T-cell (primary cell): ENCODE results near the gene ECEL1. TPM values are rescaled to one million over a fixed set of nuclear protein-coding genes. Genes with fewer than 3 reads are reported as not detected.

Experiments used
- ATAC-seq, 4 experiments: fragments of 200-7000 bp in 3 of 4; fragments of 150-1000 bp in 1 of 4; cut with Tn5 transposase; replicated peaks in 1 of 4; 1 replicate in 3 of 4; 2 replicates in 1 of 4; pipeline ENCODE4 v1.10.0; 2021; ENCODE audit warnings: moderate library complexity in 3 of 4, mild to moderate bottlenecking in 2 of 4, moderate number of reproducible peaks in 1 of 4
- CTCF ChIA-PET, 2 donors: fragments of 300-600 bp; sonication (Branson Sonifier 250); formaldehyde crosslinking; loops; one replicate each; lab custom pipeline; 2022; ENCODE audit warnings: antibody characterized with exemption in 2 of 2; lab: Charles Lee
- POLR2A ChIA-PET, 2 donors: fragments of 300-600 bp; sonication (Branson Sonifier 250); formaldehyde crosslinking; loops; one replicate each; lab custom pipeline; 2022; ENCODE audit warnings: antibody characterized with exemption in 2 of 2; lab: Charles Lee
- DNase-seq, 35 experiments: peaks; one replicate each; pipeline versions ENCODE4 v3.0.0 to v3.0.0-alpha.2; 2013 to 2023
- H3K27ac ChIP-seq: one replicate; pipeline ENCODE4 v1.5.1; 2013; ENCODE audit warnings: low read length
- H3K27me3 ChIP-seq, 2 experiments: replicated peaks in 1 of 2; 1 replicate in 1 of 2; 2 replicates in 1 of 2; pipeline versions ENCODE4 v1.6.1 to v1.7.0; 2013; ENCODE audit warnings: low read length in 1 of 2, mixed read lengths in 1 of 2; ENCODE audit not compliant: control insufficient read depth in 2 of 2, insufficient read depth in 2 of 2; ENCODE audit errors: extremely low read depth in 1 of 2
- H3K36me3 ChIP-seq, 2 donors: 1 replicate in 1 of 2; 2 replicates in 1 of 2; pipeline versions ENCODE4 v1.6.1 to v1.7.0; 2013; ENCODE audit warnings: low read length in 1 of 2; ENCODE audit not compliant: control insufficient read depth in 2 of 2, insufficient read depth in 1 of 2; ENCODE audit errors: extremely low read depth in 1 of 2
- H3K4me1 ChIP-seq, 2 experiments: 1 replicate in 1 of 2; 2 replicates in 1 of 2; pipeline versions ENCODE4 v1.6.1 to v1.7.0; 2013; ENCODE audit warnings: low read length in 2 of 2, mixed read lengths in 1 of 2; ENCODE audit not compliant: insufficient read depth in 2 of 2, control insufficient read depth in 1 of 2; ENCODE audit errors: extremely low read depth in 1 of 2
- H3K4me3 ChIP-seq, 2 donors: 1 replicate in 1 of 2; 2 replicates in 1 of 2; pipeline versions ENCODE4 v1.5.1 to v1.7.0; 2013; ENCODE audit warnings: mild to moderate bottlenecking in 2 of 2, low read length in 1 of 2, moderate library complexity in 1 of 2; ENCODE audit not compliant: control insufficient read depth in 1 of 2; ENCODE audit errors: extremely low read depth in 1 of 2
- H3K9me3 ChIP-seq: 2 replicates; pipeline ENCODE4 v1.7.0; 2013
- H3K27ac Mint-ChIP-seq, 2 donors: one replicate each; pipeline ENCODE4 v1.8.0; 2020 to 2021; ENCODE audit warnings: mild to moderate bottlenecking in 2 of 2, mixed read lengths in 2 of 2
- H3K27me3 Mint-ChIP-seq, 2 donors: one replicate each; pipeline ENCODE4 v1.8.0; 2021 to 2022; ENCODE audit warnings: mixed read lengths in 2 of 2
- H3K36me3 Mint-ChIP-seq: one replicate; pipeline ENCODE4 v1.8.0; 2021; ENCODE audit warnings: mixed read lengths
- H3K4me1 Mint-ChIP-seq, 3 donors: one replicate each; pipeline ENCODE4 v1.8.0; 2020 to 2022; ENCODE audit warnings: mixed read lengths in 3 of 3, mild to moderate bottlenecking in 1 of 3
- H3K4me3 Mint-ChIP-seq, 3 donors: one replicate each; pipeline ENCODE4 v1.8.0; 2020 to 2022; ENCODE audit warnings: mild to moderate bottlenecking in 3 of 3, mixed read lengths in 3 of 3, moderate library complexity in 3 of 3
- H3K9me3 Mint-ChIP-seq, 3 donors: one replicate each; pipeline ENCODE4 v1.8.0; 2020 to 2022; ENCODE audit warnings: mixed read lengths in 3 of 3
- WGBS: methylation state at CpG from one replicate; pipeline ENCODE4 v1.1.5; 2013; ENCODE audit warnings: missing lambda C conversion rate; ENCODE audit not compliant: insufficient coverage; 5-methylcytosine and 5-hydroxymethylcytosine counted together
- total RNA-seq, 35 experiments: library from RNA in 6 of 35; stranded (reverse) in 6 of 35; fragments of 120-200 nt in 1 of 35; gene quantifications; one replicate each; pipeline versions ENCODE4 v1.2.1 to v1.2.4 and lab custom pipeline; 2013 to 2026

ECEL1 gene
- total RNA-seq, 5 donors from 2014 or later (not counting 1 experiment from before 2014, with no cell fraction given): 0.15 to 0.19 TPM; not detected in 3

DNA sequence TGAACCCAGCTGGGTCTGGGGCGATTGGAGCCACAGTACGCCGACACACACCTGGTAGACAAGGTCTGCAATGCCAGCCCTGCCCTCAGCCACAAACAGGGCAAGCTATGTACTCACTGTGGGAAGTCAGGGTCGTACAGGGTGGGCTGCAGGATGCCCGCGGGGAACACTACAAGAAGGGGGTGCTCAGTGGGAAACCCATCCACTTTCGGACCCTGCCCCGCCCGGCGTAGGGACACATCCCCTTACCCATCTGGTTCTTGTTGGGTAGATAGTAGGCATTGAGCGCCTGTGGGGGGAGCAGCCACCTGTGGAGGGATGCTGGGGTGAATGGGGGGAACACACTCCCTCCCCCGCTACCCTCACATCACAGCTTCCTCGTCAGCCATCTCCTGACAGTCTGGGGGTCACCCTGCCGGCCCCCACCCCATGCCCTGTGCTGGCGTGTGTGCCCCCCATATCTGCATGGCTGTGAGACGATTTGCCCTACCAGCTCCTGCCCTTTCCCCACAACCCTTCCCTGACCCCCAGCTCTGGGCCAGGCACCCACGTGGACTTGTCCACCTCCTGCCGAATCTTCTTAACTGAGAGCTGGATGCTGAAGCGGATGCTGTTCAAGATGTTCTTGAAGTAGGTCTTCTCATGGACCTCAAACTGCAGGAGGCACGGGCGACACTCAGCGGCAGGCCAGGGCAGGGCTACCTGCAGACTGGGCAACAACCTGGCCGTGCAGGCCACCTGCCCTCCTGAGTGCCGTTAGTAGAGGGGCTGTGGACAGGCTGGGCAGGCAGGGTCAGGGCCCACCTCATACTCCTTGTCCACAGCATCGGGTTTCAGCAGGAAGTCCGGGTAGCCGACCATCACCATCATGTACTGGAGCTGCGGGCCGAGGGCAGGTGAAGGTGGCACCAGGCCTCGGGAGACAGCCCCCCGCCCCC lies 5.1 kb downstream of the ECEL1 start:
- peaks cover 0 to 9% (median 8%) of the 10 kb centered on the region in 3 donors for H3K4me1 Mint-ChIP-seq
- Histone ChIP-seq H3K36me3 (no peaks in the 10 kb centered on the region), H3K9me3 (no peaks in the 10 kb centered on the region), H3K27me3 (peaks cover 0 to 52% of the 10 kb centered on the region in 2 experiments), H3K4me3 (no peak overlapping the region), H3K4me1 (peaks cover 0 to 7% of the 10 kb centered on the region in 2 experiments), H3K27ac (no peak overlapping the region)
- no peak for ATAC-seq
- H3K9me3 Mint-ChIP-seq: no peaks in the 10 kb centered on the region
- no peaks in the 10 kb centered on the region for H3K36me3 Mint-ChIP-seq
- no peak overlapping the region for H3K27ac Mint-ChIP-seq
- ChIA-PET POLR2A (no interaction called here), CTCF (no interaction called here)
- DNase-seq: no peak
- WGBS: 77% methylated on average over 15 of the region's 31 CpGs
- H3K27me3 Mint-ChIP-seq: peaks cover 12 to 32% of the 10 kb centered on the region in 2 donors
- H3K4me3 Mint-ChIP-seq: no peak overlapping the region

DNA sequence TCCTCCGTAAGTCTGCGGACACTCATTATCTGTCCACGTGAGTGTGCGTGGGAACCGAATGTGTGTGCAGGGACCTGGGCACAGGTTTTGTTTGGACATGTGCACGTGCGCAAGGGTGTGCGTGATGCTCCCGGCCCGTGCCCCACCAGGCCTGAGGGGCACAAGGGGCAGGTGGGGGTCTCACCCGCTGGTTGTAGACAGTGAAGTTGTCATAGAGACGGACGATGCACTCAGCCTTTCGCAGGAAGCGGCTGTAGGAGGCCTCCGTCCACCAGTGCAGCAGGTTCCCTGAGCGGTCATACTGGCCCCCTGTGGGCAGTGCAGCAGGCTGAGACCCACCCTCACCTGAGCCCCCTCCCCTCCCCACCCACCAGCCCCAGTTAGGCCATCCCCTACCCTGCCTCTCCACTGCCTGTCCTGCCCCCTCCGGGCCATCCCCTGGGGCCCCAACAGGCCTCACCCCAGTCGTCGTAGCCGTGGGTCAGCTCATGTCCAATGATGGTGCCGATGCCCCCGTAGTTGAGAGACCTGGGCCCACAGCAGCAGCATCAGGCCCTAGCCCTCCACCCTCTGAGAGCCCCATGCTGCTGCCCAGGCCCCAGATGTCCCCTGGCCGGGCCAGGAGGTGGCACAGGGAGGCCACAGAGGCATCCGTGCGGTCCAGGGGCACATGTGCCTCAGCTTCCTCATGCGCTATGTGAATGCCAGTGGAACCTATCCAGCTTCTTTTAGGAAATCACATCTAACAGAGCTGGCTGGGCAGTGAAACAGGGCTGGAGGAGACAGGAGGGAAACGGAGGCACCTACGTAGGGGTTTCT lies 6.1 kb downstream of the ECEL1 start:
- H3K4me1 ChIP-seq: no peaks in the 10 kb centered on the region
- no peak for ATAC-seq
- Mint-ChIP-seq H3K4me1 (peaks cover 0 to 6% (median 5%) of the 10 kb centered on the region in 3 donors), H3K27ac (peak overlapping the region in 1 of 2 donors; percentile 39), H3K36me3 (no peaks in the 10 kb centered on the region), H3K4me3 (no peak overlapping the region), H3K9me3 (no peaks in the 10 kb centered on the region), H3K27me3 (peaks cover 12 to 31% of the 10 kb centered on the region in 2 donors)
- no peak overlapping the region for H3K27ac ChIP-seq
- H3K27me3 ChIP-seq: peaks cover 0 to 47% of the 10 kb centered on the region in 2 experiments
- POLR2A ChIA-PET: no interaction called here
- H3K9me3 ChIP-seq: no peaks in the 10 kb centered on the region
- H3K36me3 ChIP-seq: no peaks in the 10 kb centered on the region
- DNase-seq: peak in 1 of 35 experiments; percentile 4
- CTCF ChIA-PET: no interaction called here
- WGBS: 90% methylated on average over 22 of the region's 29 CpGs
- H3K4me3 ChIP-seq: no peak overlapping the region

DNA sequence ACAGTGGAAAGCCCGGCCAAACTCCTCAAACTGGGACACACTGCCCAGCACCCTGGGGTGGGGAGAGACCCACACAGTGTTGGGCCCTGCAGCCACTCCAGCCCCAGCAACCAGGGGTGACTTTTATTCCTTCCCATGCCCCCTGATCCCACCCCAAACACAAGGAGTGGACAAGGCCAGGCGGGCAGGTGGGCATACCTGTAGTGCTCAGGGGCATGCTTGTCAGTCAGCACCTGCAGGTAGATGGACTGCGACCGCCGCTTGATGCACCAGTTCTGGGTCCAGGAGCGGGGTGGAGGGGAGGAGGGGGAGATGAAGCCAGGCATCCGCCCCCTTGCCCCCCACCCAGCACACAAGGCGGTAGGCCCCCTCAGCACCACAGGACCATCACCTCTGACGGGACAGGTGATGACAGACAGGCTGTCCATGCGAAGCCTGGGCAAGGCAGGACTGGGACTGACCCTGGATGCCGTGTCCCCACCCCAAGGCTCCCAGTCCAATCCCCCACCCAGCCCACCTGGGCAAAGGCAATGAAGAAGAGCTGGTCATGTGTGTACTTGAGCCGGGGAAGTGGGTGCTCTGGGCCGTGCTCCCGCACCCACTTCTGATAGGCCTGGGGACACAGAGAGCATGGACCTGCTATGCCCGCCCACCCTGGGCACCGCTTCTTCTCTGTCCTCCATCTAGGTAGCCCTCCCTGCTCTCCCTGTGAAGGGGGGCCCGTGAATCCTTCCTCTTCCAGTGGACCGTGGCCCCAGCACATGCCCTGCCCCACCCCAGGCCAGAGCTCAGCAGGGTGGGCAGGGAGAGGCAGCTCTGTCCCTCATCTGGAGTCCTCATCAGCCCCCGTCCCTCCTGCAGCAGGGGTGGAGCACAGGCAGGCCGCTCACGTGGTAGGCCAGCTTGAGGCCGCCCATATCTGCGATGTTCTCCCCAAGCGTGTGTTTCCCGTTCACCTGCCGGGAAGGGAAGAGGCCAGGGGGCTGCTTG lies 7.1 kb downstream of the ECEL1 start:
- ChIA-PET POLR2A (no interaction called here), CTCF (no interaction called here)
- ATAC-seq: no peak

DNA sequence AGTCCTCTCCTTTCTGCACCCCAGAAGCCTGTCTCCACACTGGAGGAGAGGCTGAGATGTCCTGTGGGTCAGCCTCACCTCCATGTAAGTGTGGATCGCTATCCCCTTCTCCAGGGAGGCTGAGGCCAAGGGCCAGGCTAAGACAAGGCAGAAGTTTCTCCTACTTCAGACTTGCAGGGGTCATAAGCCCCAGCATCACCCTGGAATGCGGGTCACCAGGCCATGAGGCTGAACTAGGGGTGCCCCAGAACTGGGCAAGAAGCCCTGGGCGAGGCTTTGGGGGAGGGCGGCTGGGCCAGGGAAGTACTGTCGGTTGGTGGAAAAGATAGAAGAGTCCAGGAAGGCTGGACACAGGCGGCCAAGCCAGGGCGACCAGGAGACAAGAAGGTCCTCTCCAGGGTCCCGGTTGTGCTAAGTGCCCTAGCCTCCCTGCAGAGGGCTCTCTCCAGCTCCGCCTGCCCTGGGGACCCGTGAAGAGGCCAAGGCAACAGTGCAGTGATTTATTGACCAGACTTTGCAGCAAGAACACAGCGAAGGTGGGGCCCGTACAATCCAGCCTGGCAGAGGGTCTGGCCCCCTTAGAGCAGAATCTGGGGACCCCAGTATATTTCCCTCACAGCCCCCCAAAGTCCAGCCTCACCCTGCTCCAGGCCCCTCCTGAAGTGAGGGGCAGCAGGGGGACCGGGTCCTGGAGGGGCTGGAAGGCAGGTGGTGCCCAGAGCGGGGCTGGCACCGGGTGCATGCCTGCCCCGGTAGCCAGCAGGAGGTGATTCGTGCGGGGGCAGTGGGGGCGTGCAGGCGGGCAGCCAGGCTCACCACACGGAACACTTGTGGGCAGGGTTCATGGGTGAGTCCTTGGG lies 8.1 kb downstream of the ECEL1 start:
- H3K27ac Mint-ChIP-seq: peak overlapping the region in 1 of 2 donors; percentile 19
- H3K9me3 Mint-ChIP-seq: no peaks in the 10 kb centered on the region
- peaks cover 11 to 32% of the 10 kb centered on the region in 2 donors for H3K27me3 Mint-ChIP-seq
- Histone ChIP-seq H3K4me1 (no peaks in the 10 kb centered on the region), H3K27ac (no peak overlapping the region), H3K9me3 (no peaks in the 10 kb centered on the region), H3K36me3 (no peaks in the 10 kb centered on the region), H3K27me3 (peaks cover 0 to 50% of the 10 kb centered on the region in 2 experiments), H3K4me3 (no peak overlapping the region)
- POLR2A ChIA-PET: no interaction called here
- DNase-seq (peak in 1 of 35 experiments; percentile 1), ATAC-seq (no peak)
- H3K4me3 Mint-ChIP-seq: no peak overlapping the region
- no peaks in the 10 kb centered on the region for H3K36me3 Mint-ChIP-seq
- CTCF ChIA-PET: no interaction called here
- WGBS: 72% methylated on average over 21 of the region's 21 CpGs
- no peaks in the 10 kb centered on the region for H3K4me1 Mint-ChIP-seq

More for the DNA sequence above, 7.1 kb downstream of the ECEL1 start:
- H3K4me1 Mint-ChIP-seq: peaks cover 0 to 6% (median 5%) of the 10 kb centered on the region in 3 donors
- no peak overlapping the region for H3K27ac ChIP-seq
- H3K36me3 Mint-ChIP-seq: no peaks in the 10 kb centered on the region
- H3K4me1 ChIP-seq: no peaks in the 10 kb centered on the region
- H3K36me3 ChIP-seq: no peaks in the 10 kb centered on the region
- H3K9me3 Mint-ChIP-seq: no peaks in the 10 kb centered on the region
- no peaks in the 10 kb centered on the region for H3K9me3 ChIP-seq
- WGBS: 76% methylated on average over 13 of the region's 26 CpGs
- H3K27me3 Mint-ChIP-seq: peaks cover 16 to 38% of the 10 kb centered on the region in 2 donors
- H3K27me3 ChIP-seq: peaks cover 0 to 51% of the 10 kb centered on the region in 2 experiments
- H3K27ac Mint-ChIP-seq: no peak overlapping the region
- H3K4me3 ChIP-seq: no peak overlapping the region
- DNase-seq: peak in 1 of 35 experiments; percentile 1
- no peak overlapping the region for H3K4me3 Mint-ChIP-seq

DNA sequence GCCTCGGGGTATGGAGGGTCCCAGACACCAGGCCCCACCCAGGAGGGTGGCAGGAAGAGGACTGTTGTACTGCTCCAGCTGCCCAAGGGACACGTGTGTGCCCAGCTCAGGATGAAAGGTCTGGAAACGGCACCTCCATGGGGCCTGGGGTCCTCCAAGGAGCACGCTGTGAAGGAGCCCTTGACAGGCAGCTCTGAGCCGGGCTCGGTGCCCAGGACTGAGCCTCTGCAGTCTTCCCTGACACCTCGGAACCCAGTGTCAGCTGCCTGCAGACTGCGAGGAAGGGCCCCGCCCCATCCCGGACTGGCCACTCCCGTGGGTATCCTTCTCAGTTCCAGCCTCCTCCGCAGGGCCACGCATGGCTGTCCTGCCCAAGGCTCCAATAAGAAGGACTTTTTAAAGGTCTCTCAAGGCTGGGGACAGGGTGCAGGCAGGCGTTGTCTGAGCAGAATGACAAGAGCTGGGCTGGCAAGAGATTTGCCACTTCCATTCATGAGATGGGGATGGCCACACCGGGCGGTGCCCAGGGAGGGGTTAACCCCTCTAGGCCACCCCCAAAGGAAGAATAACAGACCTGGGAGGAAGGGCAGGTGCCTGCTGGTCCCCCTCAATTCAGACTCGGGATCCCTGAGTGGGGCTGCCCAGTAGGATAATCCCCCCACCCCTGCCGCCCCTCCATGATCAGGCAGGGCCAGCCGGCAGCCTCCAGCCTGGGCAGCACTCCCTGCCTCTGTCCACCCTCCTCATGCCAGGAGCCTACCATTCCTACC lies 8.9 kb downstream of the ECEL1 start:
- H3K36me3 Mint-ChIP-seq: no peaks in the 10 kb centered on the region
- ChIA-PET CTCF (no interaction called here), POLR2A (no interaction called here)
- H3K27ac Mint-ChIP-seq: no peak overlapping the region
- Histone ChIP-seq H3K4me3 (no peak overlapping the region), H3K9me3 (no peaks in the 10 kb centered on the region), H3K36me3 (no peaks in the 10 kb centered on the region), H3K4me1 (no peaks in the 10 kb centered on the region), H3K27ac (no peak overlapping the region), H3K27me3 (peaks cover 0 to 47% of the 10 kb centered on the region in 2 experiments)
- H3K4me3 Mint-ChIP-seq: no peak overlapping the region
- ATAC-seq (no peak), DNase-seq (no peak)
- H3K27me3 Mint-ChIP-seq: peaks cover 14 to 29% of the 10 kb centered on the region in 2 donors
- H3K4me1 Mint-ChIP-seq: no peaks in the 10 kb centered on the region
- H3K9me3 Mint-ChIP-seq: no peaks in the 10 kb centered on the region
- 77% methylated on average over 16 of the region's 19 CpGs for WGBS
